Measurements from ENCODE around the gene OSBPL3.

The OSBPL3 gene

GRCh38 chr7:24829787-24830186 is 150.2 kb downstream of the OSBPL3 start:
- no peak for DNase-seq (ENCODE audit: low read depth)
- no peak for TF ChIP-seq CTCF (IDR thresholded peaks at IDR 0.05; ENCODE audit: insufficient read depth, low read depth, low read length, missing control alignments)
- no peak overlapping the region for H3K4me3 ChIP-seq (ENCODE audit: low read depth, low read length)

GRCh38 chr7:24828891-24829661 is 150.9 kb downstream of the OSBPL3 start:
- no peak for TF ChIP-seq CTCF (IDR thresholded peaks at IDR 0.05; ENCODE audit: insufficient read depth, low read depth, low read length, missing control alignments)
- DNase-seq (ENCODE audit: low read depth): no peak
- no peak overlapping the region for H3K4me3 ChIP-seq (ENCODE audit: low read depth, low read length)

GRCh38 chr7:24827589-24827988 is 152.4 kb downstream of the OSBPL3 start:
- no peak for DNase-seq (ENCODE audit: low read depth)
- H3K4me3 ChIP-seq (ENCODE audit: low read depth, low read length): no peak overlapping the region
- no peak for TF ChIP-seq CTCF (IDR thresholded peaks at IDR 0.05; ENCODE audit: insufficient read depth, low read depth, low read length, missing control alignments)

- TF ChIP-seq CTCF (IDR thresholded peaks at IDR 0.05; ENCODE audit: insufficient read depth, low read depth, low read length, missing control alignments): no peak
- no peak for DNase-seq (ENCODE audit: low read depth)
- H3K4me3 ChIP-seq (ENCODE audit: low read depth, low read length): no peak overlapping the region
These were observed 153.0 kb downstream of the OSBPL3 start for GRCh38 chr7:24827027-24827426.

- DNase-seq (ENCODE audit: low read depth): no peak
- H3K4me3 ChIP-seq (ENCODE audit: low read depth, low read length): no peak overlapping the region
- no peak for TF ChIP-seq CTCF (IDR thresholded peaks at IDR 0.05; ENCODE audit: insufficient read depth, low read depth, low read length, missing control alignments)
These were observed 153.3 kb downstream of the OSBPL3 start for GRCh38 chr7:24826662-24827020.

GRCh38 chr7:24825931-24826661 is 153.9 kb downstream of the OSBPL3 start:
- no peak overlapping the region for H3K4me3 ChIP-seq (ENCODE audit: low read depth, low read length)
- no peak for TF ChIP-seq CTCF (IDR thresholded peaks at IDR 0.05; ENCODE audit: insufficient read depth, low read depth, low read length, missing control alignments)
- DNase-seq (ENCODE audit: low read depth): no peak
